G401.6 (cell line): ENCODE results near the gene ANAPC16.
"Not testable (repeated sequence)": the region's sequence is repeated elsewhere in the genome, so short reads cannot be mapped to it uniquely, and the experiment has no call there.

Source experiments
- FAIRE-seq: peaks from 2 replicates; lab custom pipeline; 2012; peaks lifted over from hg19 to GRCh38; lab: Jason Lieb, UNC

Gene ANAPC16

GRCh38 chr10:72215611-72216549, at the start of gene ANAPC16, which contains the start of gene ASCC1:
ANAPC16 (plus strand) TSS chr10:72216012; CDS start chr10:72223915, 7,903 bp downstream.
ASCC1 (minus strand) TSS chr10:72216276; CDS start chr10:72213298, 2,978 bp downstream.
- no peak for FAIRE-seq

GRCh38 chr10:72167118-72167517, 48.7 kb upstream of the ANAPC16 start:
- no peak for FAIRE-seq

- no peak for FAIRE-seq
These were observed 45.5 kb upstream of the ANAPC16 start for GRCh38 chr10:72170263-72170662.

- FAIRE-seq: no peak
These were observed 45.1 kb upstream of the ANAPC16 start for GRCh38 chr10:72170733-72171132.

GRCh38 chr10:72171175-72171630, 44.6 kb upstream of the ANAPC16 start:
- peak; percentile 31 for FAIRE-seq

GRCh38 chr10:72173262-72173618, 42.6 kb upstream of the ANAPC16 start:
- no peak for FAIRE-seq

- FAIRE-seq: no peak
These were observed 42.1 kb upstream of the ANAPC16 start for GRCh38 chr10:72173619-72174296.

GRCh38 chr10:72174297-72174662, 41.5 kb upstream of the ANAPC16 start:
- no peak for FAIRE-seq

- FAIRE-seq: no peak
These were observed 40.7 kb upstream of the ANAPC16 start for GRCh38 chr10:72175149-72175548.

GRCh38 chr10:72176701-72177100, 39.1 kb upstream of the ANAPC16 start:
- FAIRE-seq: no peak

GRCh38 chr10:72177454-72177853, 38.4 kb upstream of the ANAPC16 start:
- no peak for FAIRE-seq

- FAIRE-seq: peak; percentile 57
These were observed 31.7 kb upstream of the ANAPC16 start for GRCh38 chr10:72184156-72184555.

GRCh38 chr10:72186258-72186981, 29.4 kb upstream of the ANAPC16 start:
- FAIRE-seq: no peak

GRCh38 chr10:72186982-72187330, 28.9 kb upstream of the ANAPC16 start:
- no peak for FAIRE-seq

- no peak for FAIRE-seq
These were observed 20.9 kb upstream of the ANAPC16 start for GRCh38 chr10:72194949-72195348.

GRCh38 chr10:72200883-72201282, 14.9 kb upstream of the ANAPC16 start:
- no peak for FAIRE-seq

- no peak for FAIRE-seq
These were observed 14.5 kb upstream of the ANAPC16 start for GRCh38 chr10:72201293-72201692.

GRCh38 chr10:72204296-72204695, 11.5 kb upstream of the ANAPC16 start:
- FAIRE-seq: no peak

- no peak for FAIRE-seq
These were observed 11.1 kb upstream of the ANAPC16 start for GRCh38 chr10:72204724-72205123.

- no peak for FAIRE-seq
These were observed 9.1 kb upstream of the ANAPC16 start for GRCh38 chr10:72206511-72207229.

- FAIRE-seq: not testable (repeated sequence)
These were observed 7.3 kb upstream of the ANAPC16 start for GRCh38 chr10:72208526-72208925.

- not testable (repeated sequence) for FAIRE-seq
These were observed 4.4 kb upstream of the ANAPC16 start for GRCh38 chr10:72211381-72211780.
